Gastroesophageal sphincter (tissue), 2 donors: ENCODE results near the gene SCO2.

Experiments
- EP300 ChIP-seq: sonication (generic); formaldehyde crosslinking; IDR thresholded peaks from one replicate; pipeline ENCODE4 v1.6.1; 2017; ENCODE audit warnings: antibody characterized with exemption, mild to moderate bottlenecking
- POLR2A ChIP-seq, 2 donors: fragments of 450-650 bp; IDR thresholded peaks; one replicate each; pipeline ENCODE4 v1.6.1; 2017; ENCODE audit warnings: antibody characterized with exemption in 2 of 2, mild to moderate bottlenecking in 2 of 2, moderate library complexity in 1 of 2

- TF ChIP-seq POLR2A (IDR thresholded peaks at IDR 0.05) = no peak
- TF ChIP-seq EP300 = no peak
Observed at GRCh38 chr22:50548040-50548920, 22.9 kb upstream of the SCO2 start.
